ENCODE results near the gene SND1. TPM values are rescaled to one million over a fixed set of nuclear protein-coding genes. Genes with fewer than 3 reads are reported as not detected.

SND1 gene
- total RNA-seq, 6 experiments from 2014 or later: 217 to 259 (median 247) TPM

GRCh38 chr7:127730658-127731276 is 78.8 kb downstream of the SND1 start:
- Mint-ChIP-seq H3K36me3 (ENCODE audit: low read depth) (peaks cover 25% of the 10 kb centered on the region), H3K27ac (no peak overlapping the region), H3K4me1 (ENCODE audit: low read depth) (peaks cover 20% of the 10 kb centered on the region), H3K4me3 (no peak overlapping the region), H3K27me3 (ENCODE audit: insufficient read depth) (no peaks in the 10 kb centered on the region), H3K9me3 (no peaks in the 10 kb centered on the region)
- TF ChIP-seq, protein P1, sequence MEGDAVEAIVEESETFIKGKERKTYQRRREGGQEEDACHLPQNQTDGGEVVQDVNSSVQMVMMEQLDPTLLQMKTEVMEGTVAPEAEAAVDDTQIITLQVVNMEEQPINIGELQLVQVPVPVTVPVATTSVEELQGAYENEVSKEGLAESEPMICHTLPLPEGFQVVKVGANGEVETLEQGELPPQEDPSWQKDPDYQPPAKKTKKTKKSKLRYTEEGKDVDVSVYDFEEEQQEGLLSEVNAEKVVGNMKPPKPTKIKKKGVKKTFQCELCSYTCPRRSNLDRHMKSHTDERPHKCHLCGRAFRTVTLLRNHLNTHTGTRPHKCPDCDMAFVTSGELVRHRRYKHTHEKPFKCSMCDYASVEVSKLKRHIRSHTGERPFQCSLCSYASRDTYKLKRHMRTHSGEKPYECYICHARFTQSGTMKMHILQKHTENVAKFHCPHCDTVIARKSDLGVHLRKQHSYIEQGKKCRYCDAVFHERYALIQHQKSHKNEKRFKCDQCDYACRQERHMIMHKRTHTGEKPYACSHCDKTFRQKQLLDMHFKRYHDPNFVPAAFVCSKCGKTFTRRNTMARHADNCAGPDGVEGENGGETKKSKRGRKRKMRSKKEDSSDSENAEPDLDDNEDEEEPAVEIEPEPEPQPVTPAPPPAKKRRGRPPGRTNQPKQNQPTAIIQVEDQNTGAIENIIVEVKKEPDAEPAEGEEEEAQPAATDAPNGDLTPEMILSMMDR (IDR thresholded peaks at IDR 0.05): no peak
- no peak for DNase-seq

DNA sequence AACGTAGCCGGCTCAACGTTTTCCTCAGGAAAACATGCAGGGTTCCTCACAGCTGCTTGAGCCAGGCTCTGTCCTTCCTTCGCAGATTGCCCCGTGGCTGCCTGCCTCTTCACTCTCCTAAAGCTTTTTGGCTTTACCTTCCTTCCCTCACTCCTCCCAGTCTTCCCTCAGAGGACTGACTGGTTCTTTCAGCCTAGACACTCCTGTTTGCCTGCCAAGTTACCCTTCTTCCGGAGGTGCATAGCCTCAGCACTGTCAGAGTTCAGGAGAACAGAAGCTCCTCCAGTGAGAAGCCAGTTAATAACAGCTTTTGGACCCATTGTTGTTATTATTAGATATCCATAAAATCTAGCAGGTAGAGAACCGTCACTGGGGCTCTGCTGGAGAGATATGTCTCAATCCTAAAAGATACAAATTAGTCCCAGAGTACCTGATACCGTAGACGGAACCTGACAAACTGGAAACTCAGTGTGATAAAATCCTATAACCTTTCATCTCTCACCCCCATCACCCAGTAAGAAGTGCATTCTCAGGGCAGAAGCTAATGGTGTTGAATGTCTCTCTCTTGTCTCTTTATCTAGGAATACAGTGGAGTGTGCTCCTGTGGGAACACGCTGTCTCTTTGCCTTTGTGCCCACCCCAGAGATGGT is 79.6 kb downstream of the SND1 start:
- Mint-ChIP-seq H3K27me3 (ENCODE audit: insufficient read depth) (no peaks in the 10 kb centered on the region), H3K4me3 (no peak overlapping the region), H3K4me1 (ENCODE audit: low read depth) (peaks cover 20% of the 10 kb centered on the region), H3K9me3 (no peaks in the 10 kb centered on the region), H3K36me3 (ENCODE audit: low read depth) (peaks cover 25% of the 10 kb centered on the region), H3K27ac (no peak overlapping the region)
- TF ChIP-seq, protein P1 (IDR thresholded peaks at IDR 0.05): no peak
- DNase-seq: no peak

DNA sequence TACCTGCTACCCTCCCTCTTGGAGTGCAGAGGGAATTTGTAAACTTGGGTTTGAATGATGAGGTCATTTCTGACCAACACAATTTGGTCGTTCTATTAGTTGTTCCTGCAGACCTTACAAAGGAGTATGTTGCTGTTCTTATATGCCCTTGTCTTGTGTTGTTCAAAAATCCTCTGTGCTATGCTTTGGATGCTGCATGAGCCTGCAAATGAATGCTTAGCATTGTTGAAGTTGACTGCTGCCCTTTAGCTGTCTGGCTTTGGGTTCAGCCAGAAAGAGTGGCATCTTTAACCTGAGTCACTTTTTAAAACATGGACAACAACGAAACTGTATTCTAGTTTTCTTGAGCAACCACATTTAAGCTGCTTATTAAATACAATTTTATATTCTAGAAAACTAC is 80.3 kb downstream of the SND1 start:
- no peak for DNase-seq
- H3K27me3 Mint-ChIP-seq (ENCODE audit: insufficient read depth): no peaks in the 10 kb centered on the region
- no peaks in the 10 kb centered on the region for H3K9me3 Mint-ChIP-seq
- peaks cover 26% of the 10 kb centered on the region for H3K36me3 Mint-ChIP-seq (ENCODE audit: low read depth)
- H3K4me3 Mint-ChIP-seq: no peak overlapping the region
- peaks cover 20% of the 10 kb centered on the region for H3K4me1 Mint-ChIP-seq (ENCODE audit: low read depth)
- TF ChIP-seq, protein P1 (IDR thresholded peaks at IDR 0.05): no peak
- no peak overlapping the region for H3K27ac Mint-ChIP-seq

GRCh38 chr7:127733986-127734385 is 82.0 kb downstream of the SND1 start:
- Mint-ChIP-seq H3K4me1 (ENCODE audit: low read depth) (peaks cover 20% of the 10 kb centered on the region), H3K4me3 (no peak overlapping the region), H3K9me3 (no peaks in the 10 kb centered on the region), H3K27ac (no peak overlapping the region), H3K27me3 (ENCODE audit: insufficient read depth) (no peaks in the 10 kb centered on the region), H3K36me3 (ENCODE audit: low read depth) (peaks cover 30% of the 10 kb centered on the region)
- TF ChIP-seq, protein P1 (IDR thresholded peaks at IDR 0.05): no peak
- no peak for DNase-seq

DNA sequence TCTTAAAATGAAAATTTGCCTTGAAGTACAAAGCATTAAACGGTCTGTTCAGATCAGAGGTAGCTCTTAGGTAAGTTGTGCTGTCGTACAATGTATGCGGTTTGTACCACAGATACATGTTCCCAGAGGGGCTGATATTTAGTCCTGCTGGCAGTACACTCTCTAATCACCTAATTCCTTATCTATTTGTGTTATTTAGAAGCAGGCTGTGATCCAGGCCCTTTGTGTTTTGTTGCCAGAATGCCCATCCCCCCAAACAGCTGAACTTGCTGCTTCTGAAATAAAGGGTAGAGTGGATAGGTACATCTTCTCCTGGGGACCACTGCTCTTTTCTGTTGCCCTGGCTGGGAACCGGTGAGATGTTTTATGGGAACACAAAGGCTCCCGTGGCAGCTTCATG is 84.5 kb downstream of the SND1 start:
- Mint-ChIP-seq H3K36me3 (ENCODE audit: low read depth) (peaks cover 18% of the 10 kb centered on the region), H3K4me3 (no peak overlapping the region)

More for the DNA sequence above, 84.5 kb downstream of the SND1 start:
- no peak for DNase-seq
- H3K9me3 Mint-ChIP-seq: no peaks in the 10 kb centered on the region
- no peak overlapping the region for H3K27ac Mint-ChIP-seq
- peaks cover 21% of the 10 kb centered on the region for H3K4me1 Mint-ChIP-seq (ENCODE audit: low read depth)
- H3K27me3 Mint-ChIP-seq (ENCODE audit: insufficient read depth): no peaks in the 10 kb centered on the region
- TF ChIP-seq, protein P1 (IDR thresholded peaks at IDR 0.05): no peak
